WERI-Rb-1 (cell line): ENCODE measurements around the gene PLXNB2.

Experiments
- DNase-seq: peaks from one replicate; pipeline ENCODE4 v3.0.0-alpha.2; 2020
- H3K27ac ChIP-seq: fragments of 250-450 bp; sonication (Bioruptor Pico); 2 replicates; pipeline ENCODE4 v1.5.1; 2020; ENCODE audit warnings: mild to moderate bottlenecking, moderate library complexity
- H3K27me3 ChIP-seq: fragments of 250-450 bp; sonication (Bioruptor Pico); 2 replicates; pipeline ENCODE4 v1.5.1; 2021; ENCODE audit warnings: mild to moderate bottlenecking, low read depth, moderate library complexity; ENCODE audit not compliant: insufficient read depth, severe bottlenecking
- H3K36me3 ChIP-seq: fragments of 250-450 bp; sonication (Bioruptor Pico); 2 replicates; pipeline ENCODE4 v1.5.1; 2020; ENCODE audit warnings: mild to moderate bottlenecking, moderate library complexity
- H3K4me3 ChIP-seq: 2 replicates; pipeline ENCODE4 v1.5.1; 2011; ENCODE audit warnings: low read depth, mild to moderate bottlenecking, control low read depth, low read length
- H3K9me3 ChIP-seq: fragments of 250-450 bp; sonication (Bioruptor Pico); 2 replicates; pipeline ENCODE4 v1.5.1; 2021; ENCODE audit warnings: mild to moderate bottlenecking, moderate library complexity; ENCODE audit not compliant: severe bottlenecking
- CTCF ChIP-seq: IDR thresholded peaks from 2 replicates; pipeline ENCODE4 v1.5.1; 2011; ENCODE audit warnings: low read depth, mild to moderate bottlenecking, control low read depth, inconsistent platforms, low read length

Gene PLXNB2

GRCh38 chr22:50260801-50261614, 46.4 kb downstream of the PLXNB2 start:
- peak; percentile 51 for DNase-seq
- Histone ChIP-seq H3K27me3 (no peaks in the 10 kb centered on the region), H3K27ac (peak overlapping the region; percentile 80), H3K36me3 (peaks cover 41% of the 10 kb centered on the region), H3K4me3 (peak overlapping the region; percentile 77), H3K9me3 (no peaks in the 10 kb centered on the region)
- TF ChIP-seq CTCF = no peak

DNA sequence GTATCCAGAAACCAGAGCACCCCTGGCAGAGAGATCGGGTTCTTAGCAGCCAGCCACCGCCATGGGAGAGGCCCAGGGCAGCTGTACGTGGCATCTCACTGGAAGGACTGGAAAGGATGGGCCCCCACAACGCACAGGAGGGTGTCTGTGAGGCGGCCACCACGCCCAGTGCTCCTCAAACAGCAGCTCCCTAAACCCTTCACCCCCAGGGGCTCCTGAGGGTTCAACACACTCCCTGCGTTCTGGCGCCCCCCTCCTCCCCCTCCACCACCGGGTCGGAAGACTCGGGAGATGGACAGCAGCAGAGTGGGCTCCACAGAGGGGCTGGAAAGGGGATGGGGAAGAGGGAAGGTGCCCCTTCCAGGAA, 47.0 kb downstream of the PLXNB2 start:
- peak overlapping the region; percentile 80 for H3K27ac ChIP-seq
- H3K9me3 ChIP-seq = no peaks in the 10 kb centered on the region
- TF ChIP-seq CTCF = no peak
- H3K4me3 ChIP-seq = peak overlapping the region; percentile 77
- H3K27me3 ChIP-seq = no peaks in the 10 kb centered on the region
- DNase-seq = no peak
- H3K36me3 ChIP-seq = peaks cover 45% of the 10 kb centered on the region

DNA sequence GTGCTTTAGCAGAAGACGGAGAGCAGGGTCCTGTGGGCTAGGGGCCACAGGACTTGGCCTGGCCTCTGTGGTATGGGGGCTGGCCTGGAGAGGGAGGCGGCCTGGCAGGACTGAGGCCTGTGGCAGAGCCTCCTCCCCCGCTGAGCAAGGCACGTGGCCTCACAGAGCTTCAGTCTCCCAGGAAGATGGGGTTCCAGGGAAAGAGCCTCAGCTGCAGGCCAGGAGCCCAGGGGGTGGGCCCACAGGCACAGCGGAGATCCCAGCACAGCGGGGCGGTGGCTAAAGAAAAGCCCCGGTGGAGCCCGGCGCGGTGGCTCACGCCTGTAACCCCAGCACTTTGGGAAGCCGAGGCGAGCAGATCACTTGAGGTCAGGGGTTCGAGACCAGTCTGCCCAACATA, 48.1 kb downstream of the PLXNB2 start:
- TF ChIP-seq CTCF = no peak
- H3K27me3 ChIP-seq = no peaks in the 10 kb centered on the region
- H3K27ac ChIP-seq = no peak overlapping the region
- peaks cover 44% of the 10 kb centered on the region for H3K36me3 ChIP-seq
- H3K4me3 ChIP-seq = no peak overlapping the region
- H3K9me3 ChIP-seq = no peaks in the 10 kb centered on the region
- DNase-seq = no peak

DNA sequence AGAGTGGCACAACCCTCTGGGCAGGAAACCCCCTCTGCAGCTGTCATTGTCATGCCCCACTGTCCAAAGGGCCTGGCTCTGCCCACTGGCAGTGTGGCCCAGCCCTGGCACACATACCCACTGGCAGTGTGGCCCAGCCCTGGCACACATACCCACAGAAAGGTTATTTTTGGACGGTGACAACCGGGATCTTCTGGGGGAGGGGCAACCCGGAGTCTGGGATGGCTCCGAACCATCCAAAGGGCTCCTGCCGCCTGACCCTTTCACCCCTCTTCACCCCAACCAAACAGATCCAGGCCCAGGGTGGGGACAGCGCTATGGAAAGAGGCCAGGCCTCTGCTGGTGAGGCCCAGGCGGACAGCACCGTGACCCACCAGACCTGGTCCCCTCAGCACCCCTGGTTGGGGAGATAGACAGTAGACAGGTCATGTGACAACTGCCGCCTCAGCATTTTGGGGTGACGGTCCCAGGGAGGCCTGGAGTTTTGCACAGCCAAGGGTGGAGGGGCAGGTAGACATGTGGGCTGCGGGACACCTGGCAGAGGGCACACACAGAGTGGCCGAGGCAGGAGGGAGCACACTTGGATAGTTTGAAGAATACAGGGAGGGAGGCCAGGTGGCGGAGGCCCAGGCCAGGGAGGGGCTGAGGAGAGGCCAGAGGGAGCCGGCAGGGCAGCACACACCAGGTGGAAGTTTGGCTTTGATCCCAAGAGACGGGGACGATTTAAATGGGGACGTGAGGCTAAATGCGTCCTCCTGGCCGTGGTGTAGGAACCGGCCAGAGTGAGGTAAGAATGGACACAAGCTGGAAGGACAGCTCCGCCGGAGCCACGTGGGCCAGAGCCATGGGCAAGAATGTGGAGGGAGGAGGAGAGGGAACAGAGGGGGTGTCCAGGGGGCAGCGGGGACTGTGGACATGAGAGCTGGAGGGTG, 48.8 kb downstream of the PLXNB2 start:
- no peaks in the 10 kb centered on the region for H3K27me3 ChIP-seq
- H3K36me3 ChIP-seq = peaks cover 48% of the 10 kb centered on the region
- no peak for TF ChIP-seq CTCF
- no peak overlapping the region for H3K4me3 ChIP-seq
- no peak overlapping the region for H3K27ac ChIP-seq
- DNase-seq = no peak
- no peaks in the 10 kb centered on the region for H3K9me3 ChIP-seq

- H3K36me3 ChIP-seq = peaks cover 53% of the 10 kb centered on the region
- no peaks in the 10 kb centered on the region for H3K9me3 ChIP-seq
- no peak overlapping the region for H3K4me3 ChIP-seq
- H3K27ac ChIP-seq = no peak overlapping the region
- no peaks in the 10 kb centered on the region for H3K27me3 ChIP-seq
- TF ChIP-seq CTCF = no peak
- DNase-seq = no peak
Observed at GRCh38 chr22:50257451-50258360, 49.7 kb downstream of the PLXNB2 start.
